H1 (cell line): ENCODE data around the gene GLRX3. TPM values are rescaled to one million over a fixed set of nuclear protein-coding genes. Genes with fewer than 3 reads are reported as not detected.

Experiments
- CTCF ChIA-PET: fragments of 300-600 bp; sonication (Branson Sonifier 250); formaldehyde crosslinking; loops from one replicate; lab custom pipeline; 2021; ENCODE audit not compliant: partially characterized antibody; lab: Charles Lee
- POLR2A ChIA-PET: fragments of 300-600 bp; sonication (Branson Sonifier 250); formaldehyde crosslinking; loops from one replicate; lab custom pipeline; 2021; ENCODE audit warnings: inconsistent platforms; ENCODE audit not compliant: partially characterized antibody; lab: Charles Lee
- DNase-seq, 2 experiments: peaks; one replicate each; pipeline versions ENCODE4 v3.0.0 to v3.0.0-alpha.2; 2010 to 2022; ENCODE audit warnings: low spot score in 2 of 2, low read depth in 1 of 2, mixed read lengths in 1 of 2
- FAIRE-seq: peaks from 2 replicates; lab custom pipeline; 2011; peaks lifted over from hg19 to GRCh38; lab: Jason Lieb, UNC
- H2AFZ ChIP-seq: 2 replicates; pipeline ENCODE4 v1.8.1; 2012; ENCODE audit warnings: low read length, inconsistent platforms
- H2AK5ac ChIP-seq: 2 replicates; pipeline ENCODE4 v1.6.1; 2013; ENCODE audit warnings: low read depth, low read length
- H2BK120ac ChIP-seq: replicated peaks from 2 replicates; pipeline ENCODE3; 2013; ENCODE audit warnings: low read depth, low read length, inconsistent platforms
- H2BK12ac ChIP-seq: 2 replicates; pipeline ENCODE4 v1.6.1; 2013; ENCODE audit warnings: low read depth, low read length
- H2BK15ac ChIP-seq: 2 replicates; pipeline ENCODE4 v1.6.1; 2013; ENCODE audit warnings: low read length
- H2BK20ac ChIP-seq: 2 replicates; pipeline ENCODE4 v1.6.1; 2013; ENCODE audit warnings: low read length
- H2BK5ac ChIP-seq: 2 replicates; pipeline ENCODE4 v1.6.1; 2013; ENCODE audit warnings: low read depth, low read length
- H3K14ac ChIP-seq: 2 replicates; pipeline ENCODE4 v1.6.1; 2013; ENCODE audit warnings: inconsistent platforms; ENCODE audit not compliant: insufficient read length
- H3K18ac ChIP-seq: 2 replicates; pipeline ENCODE4 v1.6.1; 2013; ENCODE audit warnings: low read length; ENCODE audit errors: extremely low read depth
- H3K23ac ChIP-seq: 2 replicates; pipeline ENCODE4 v1.6.1; 2013; ENCODE audit warnings: inconsistent platforms; ENCODE audit not compliant: insufficient read length
- H3K23me2 ChIP-seq: 2 replicates; pipeline ENCODE4 v1.6.1; 2013; ENCODE audit warnings: low read depth, low read length
- H3K27ac ChIP-seq: 2 replicates; pipeline ENCODE4 v1.6.1; 2011; ENCODE audit warnings: low read depth, low read length, inconsistent platforms
- H3K27me3 ChIP-seq, 4 experiments: replicated peaks in 1 of 4; 1 replicate in 1 of 4; 2 replicates in 3 of 4; pipeline versions ENCODE4 v1.6.1 to v1.8.1; 2011 to 2013; ENCODE audit warnings: low read length in 3 of 4, mild to moderate bottlenecking in 3 of 4, inconsistent platforms in 2 of 4, mixed read lengths in 2 of 4, moderate library complexity in 1 of 4; ENCODE audit not compliant: control insufficient read depth in 3 of 4, insufficient read depth in 3 of 4; ENCODE audit errors: extremely low read depth in 1 of 4
- H3K36me3 ChIP-seq, 4 experiments: 2 replicates each; pipeline versions ENCODE4 v1.6.1 to v1.8.1; 2011 to 2013; ENCODE audit warnings: mild to moderate bottlenecking in 4 of 4, low read length in 3 of 4, moderate library complexity in 2 of 4, control low read depth in 1 of 4, inconsistent platforms in 1 of 4; ENCODE audit not compliant: insufficient read depth in 4 of 4, control insufficient read depth in 2 of 4
- H3K4ac ChIP-seq: replicated peaks from 2 replicates; pipeline ENCODE3; 2013; ENCODE audit warnings: low read length, low read depth, mixed read lengths, inconsistent platforms; ENCODE audit not compliant: insufficient read length
- H3K4me1 ChIP-seq, 4 experiments: replicated peaks in 1 of 4; 1 replicate in 1 of 4; 2 replicates in 3 of 4; pipeline versions ENCODE4 v1.6.1 to v1.8.1; 2011 to 2013; ENCODE audit warnings: low read length in 3 of 4, inconsistent platforms in 2 of 4, mixed read lengths in 1 of 4; ENCODE audit not compliant: insufficient read depth in 4 of 4, control insufficient read depth in 3 of 4
- H3K4me2 ChIP-seq, 2 experiments: 2 replicates each; pipeline versions ENCODE4 v1.6.1 to v1.8.1; 2011 to 2013; ENCODE audit warnings: low read depth in 2 of 2, low read length in 2 of 2, control low read depth in 1 of 2, inconsistent platforms in 1 of 2, mild to moderate bottlenecking in 1 of 2; ENCODE audit not compliant: insufficient read depth in 1 of 2
- H3K4me3 ChIP-seq, 4 experiments: fragments of 200-600, 300-600 bp in 1 of 4; sonication (generic), shearing (Covaris generic), sonication (Bioruptor Twin) in 1 of 4; 2 replicates each; pipeline versions ENCODE4 v1.5.1 to v1.8.1; 2011 to 2016; ENCODE audit warnings: low read length in 4 of 4, low read depth in 3 of 4, control low read depth in 2 of 4, inconsistent platforms in 2 of 4, mild to moderate bottlenecking in 2 of 4, mixed read lengths in 1 of 4, moderate library complexity in 1 of 4; ENCODE audit not compliant: insufficient read depth in 2 of 4; ENCODE audit errors: extremely low read depth in 1 of 4
- H3K56ac ChIP-seq: replicated peaks from 2 replicates; pipeline ENCODE3; 2013; ENCODE audit warnings: low read depth, mild to moderate bottlenecking, mixed read lengths, low read length, inconsistent platforms; ENCODE audit not compliant: insufficient read length
- H3K79me1 ChIP-seq: 2 replicates; pipeline ENCODE4 v1.6.1; 2013; ENCODE audit warnings: low read depth, low read length, control low read depth
- H3K79me2 ChIP-seq, 2 experiments: 2 replicates each; pipeline versions ENCODE4 v1.6.1 to v1.8.1; 2012 to 2013; ENCODE audit warnings: low read length in 2 of 2, mild to moderate bottlenecking in 2 of 2, inconsistent platforms in 1 of 2; ENCODE audit not compliant: insufficient read depth in 2 of 2, control insufficient read depth in 1 of 2
- H3K9ac ChIP-seq, 4 experiments: replicated peaks in 1 of 4; 1 replicate in 1 of 4; 2 replicates in 3 of 4; pipeline versions ENCODE4 v1.6.1 to v1.8.1; 2011 to 2013; ENCODE audit warnings: low read depth in 3 of 4, low read length in 3 of 4, control low read depth in 2 of 4, mild to moderate bottlenecking in 2 of 4, moderate library complexity in 2 of 4, inconsistent platforms in 1 of 4; ENCODE audit errors: extremely low read depth in 1 of 4
- H3K9me3 ChIP-seq, 2 experiments: 2 replicates each; pipeline versions ENCODE4 v1.6.1 to v1.8.1; 2012 to 2013; ENCODE audit warnings: mild to moderate bottlenecking in 2 of 2, moderate library complexity in 2 of 2, control low read depth in 1 of 2, inconsistent platforms in 1 of 2, low read depth in 1 of 2, low read length in 1 of 2, mixed read lengths in 1 of 2; ENCODE audit not compliant: insufficient read depth in 2 of 2
- H4K20me1 ChIP-seq, 2 experiments: replicated peaks in 1 of 2; 2 replicates each; pipeline versions ENCODE3 to v1.8.1; 2011 to 2013; ENCODE audit warnings: inconsistent platforms in 2 of 2, low read length in 2 of 2, mild to moderate bottlenecking in 1 of 2; ENCODE audit not compliant: insufficient read depth in 2 of 2, control insufficient read depth in 1 of 2
- H4K5ac ChIP-seq: 2 replicates; pipeline ENCODE4 v1.6.1; 2013; ENCODE audit warnings: low read length, low read depth, mixed read lengths, inconsistent platforms; ENCODE audit not compliant: insufficient read length
- H4K8ac ChIP-seq: 2 replicates; pipeline ENCODE4 v1.8.0; 2013; ENCODE audit warnings: mild to moderate bottlenecking, moderate library complexity, low read length, inconsistent platforms; ENCODE audit not compliant: insufficient read depth; ENCODE audit errors: extremely low read depth
- H4K91ac ChIP-seq: replicated peaks from 2 replicates; pipeline ENCODE3; 2013; ENCODE audit warnings: low read length, mixed read lengths, inconsistent platforms; ENCODE audit not compliant: insufficient read length
- CBX5 ChIP-seq: fragments of 300-800, 300-1000 bp; sonication (generic); IDR thresholded peaks from 2 replicates; pipeline ENCODE4 v1.7.1; 2016; ENCODE audit warnings: antibody characterized with exemption, low read length, low read depth
- CBX8 ChIP-seq: fragments of 300-800, 300-1000 bp; sonication (generic); IDR thresholded peaks from 2 replicates; pipeline ENCODE4 v1.7.1; 2016; ENCODE audit warnings: low read depth, low read length, borderline replicate concordance
- FOSL1 ChIP-seq: IDR thresholded peaks from 2 replicates; pipeline ENCODE4 v1.6.1; 2011; ENCODE audit warnings: mild to moderate bottlenecking, low read depth, low read length, moderate library complexity; ENCODE audit not compliant: insufficient read depth
- HDAC2 ChIP-seq, 2 experiments: fragments of 300-600 bp in 1 of 2; sonication (generic) in 1 of 2; IDR thresholded peaks; 2 replicates each; pipeline ENCODE4 v1.6.1; 2011 to 2012; ENCODE audit warnings: low read depth in 2 of 2, low read length in 2 of 2, mild to moderate bottlenecking in 2 of 2, moderate library complexity in 2 of 2, borderline replicate concordance in 1 of 2, inconsistent platforms in 1 of 2
- KDM5A ChIP-seq: fragments of 200-600 bp; IDR thresholded peaks from 2 replicates; pipeline ENCODE4 v1.7.1; 2012; ENCODE audit warnings: mild to moderate bottlenecking, low read length, inconsistent platforms, mixed read lengths
- POLR2A ChIP-seq, 2 experiments: IDR thresholded peaks; 1 replicate in 1 of 2; 2 replicates in 1 of 2; pipeline ENCODE4 v1.6.1; 2011; ENCODE audit warnings: low read depth in 2 of 2, low read length in 2 of 2, mild to moderate bottlenecking in 2 of 2; ENCODE audit errors: control extremely low read depth in 1 of 2
- POU5F1 ChIP-seq: IDR thresholded peaks from 2 replicates; pipeline ENCODE4 v1.6.1; 2011; ENCODE audit warnings: low read depth, mild to moderate bottlenecking, low read length, moderate library complexity
- RFX5 ChIP-seq: IDR thresholded peaks from 2 replicates; pipeline ENCODE4 v1.6.1; 2011; ENCODE audit warnings: low read depth, low read length, improper control_type of control experiment, borderline replicate concordance
- SAP30 ChIP-seq: fragments of 300-600 bp; sonication (generic); IDR thresholded peaks from 2 replicates; pipeline ENCODE4 v1.7.1; 2012; ENCODE audit warnings: low read length, moderate library complexity, mild to moderate bottlenecking, inconsistent platforms; ENCODE audit not compliant: insufficient read depth, insufficient replicate concordance
- WGBS, 2 experiments: shearing (Covaris generic) in 1 of 2; methylation state at CpG; one replicate each; pipeline versions ENCODE4 v1.1.6 to v1.1.7; 2013 to 2015; ENCODE audit warnings: low lambda C conversion rate in 2 of 2, mixed read lengths in 2 of 2, inconsistent platforms in 1 of 2, low coverage in 1 of 2, missing lambda C conversion rate in 1 of 2; ENCODE audit not compliant: insufficient replicate concordance in 2 of 2, insufficient coverage in 1 of 2, insufficient read length in 1 of 2; ENCODE audit errors: extremely low coverage in 1 of 2, missing lambda C conversion rate in 1 of 2; 5-methylcytosine and 5-hydroxymethylcytosine counted together
- polyA plus RNA-seq, 7 experiments: library from polyadenylated mRNA; depleted of rRNA in 3 of 7; stranded (reverse) in 5 of 7; unstranded in 2 of 7; fragments of >200 nt in 5 of 7; fragments of 200-250 nt in 2 of 7; gene quantifications; 1 replicate in 5 of 7; 2 replicates in 1 of 7; 4 replicates in 1 of 7; pipeline versions ENCODE4 v1.2.1 to v1.2.3, GENCODE V29; 2011 to 2013; ENCODE audit warnings: missing spikeins in 2 of 7, mixed read lengths in 2 of 7
- total RNA-seq: library from RNA; stranded (reverse); fragmentation: NEBNext Ultra II Directional; extraction: Animal tissue kit (Norgen Biotek cat#: 25700); gene quantifications from 2 replicates; pipeline ENCODE4 v1.2.1, GENCODE V29; 2021
- TF ChIP-seq, protein P1 (sequence below): IDR thresholded peaks from 2 replicates; pipeline ENCODE4 v1.6.1; 2011; ENCODE audit warnings: low read depth, mild to moderate bottlenecking, low read length; ENCODE audit not compliant: insufficient read depth

Gene GLRX3
- total and polyA plus RNA-seq, 2 of the 8 experiments (the other 6 are each of a cell fraction or from before 2014, with no cell fraction given), result 59.9 to 157 TPM

DNA sequence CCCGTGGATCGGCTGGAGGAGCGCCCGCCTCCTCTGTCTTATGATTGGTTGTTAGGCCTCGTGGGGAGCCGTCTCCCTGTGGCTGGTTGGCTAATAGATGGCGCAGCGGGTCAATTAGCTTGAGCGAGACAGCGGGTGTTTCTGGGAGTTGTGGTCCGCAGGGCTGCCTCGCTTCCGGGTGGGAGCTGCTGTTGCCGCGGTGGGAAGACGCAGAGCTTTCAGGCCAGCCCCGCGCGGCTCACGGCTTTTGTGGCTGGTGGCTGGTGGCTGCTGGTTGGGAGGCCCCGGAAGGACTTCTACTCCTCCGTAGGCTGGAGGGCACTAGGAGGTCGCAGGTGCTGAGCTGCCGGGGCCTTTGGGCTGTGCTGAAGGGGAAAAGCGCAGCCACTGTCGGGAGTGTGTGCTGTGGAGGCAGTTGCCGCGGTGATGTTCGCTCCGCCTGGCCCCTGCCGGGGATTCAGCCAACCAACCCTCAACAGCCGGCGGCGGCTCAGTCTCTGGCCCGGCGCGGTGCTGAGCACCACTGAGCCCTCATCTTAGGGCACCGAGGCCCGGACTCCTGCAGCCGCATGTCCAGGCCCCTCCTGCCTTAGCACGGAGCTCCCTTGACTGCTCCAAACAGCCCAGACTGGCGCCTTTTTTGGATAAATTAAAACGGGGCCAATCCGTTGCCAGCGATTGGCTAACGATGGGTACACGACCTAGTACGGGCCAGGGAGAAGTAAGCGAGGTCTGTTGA lies 24.9 kb upstream of the GLRX3 start:
- H3K23me2 ChIP-seq, result peaks cover 7% of the 10 kb centered on the region
- peak overlapping the region; percentile 84 to 99 for H3K4me2 ChIP-seq
- peaks cover 0 to 7% of the 10 kb centered on the region in 2 experiments; a peak in 1 of 4 replicates for H3K79me2 ChIP-seq
- FAIRE-seq, result no peak
- H3K79me1 ChIP-seq, result peaks cover 4% of the 10 kb centered on the region; the same call in 1 of the 2 replicates
- H2AFZ ChIP-seq, result peak overlapping the region; percentile 96
- peaks cover 0 to 10% (median 1%) of the 10 kb centered on the region in 4 experiments; a peak in 5 of 7 replicates for H3K4me1 ChIP-seq
- H3K9ac ChIP-seq, result peak overlapping the region in 3 of 4 experiments; percentile 62 to 66 (median 63); a peak in 5 of 7 replicates
- ChIA-PET POLR2A (interaction anchor here (0.7 to 3.2 kb wide), 7 partner anchors 10 to 145 kb away, joined by 3 to 28 read pairs (median 5); partner anchors contain the start of gene GLRX3), CTCF (interaction anchor here (0.9 to 3.3 kb wide), 9 partner anchors 10 to 127 kb away, joined by 3 to 31 read pairs (median 6); no protein-coding TSS in a partner anchor)
- no peak overlapping the region for H3K23ac ChIP-seq
- no peak overlapping the region for H2BK12ac ChIP-seq
- DNase-seq, result peak; percentile 90
- H2BK20ac ChIP-seq, result no peak overlapping the region
- peak overlapping the region; percentile 24; the same call in 1 of the 2 replicates for H3K27ac ChIP-seq
- peak overlapping the region; percentile 63 to 89 (median 80) for H3K4me3 ChIP-seq
- H3K18ac ChIP-seq, result peak overlapping the region; percentile 75
- no peak overlapping the region for H2AK5ac ChIP-seq
- H4K8ac ChIP-seq, result peak overlapping the region; percentile 77
- H3K4ac ChIP-seq, result no peak overlapping the region
- peak overlapping the region; percentile 70 for H4K5ac ChIP-seq
- no peak overlapping the region for H4K91ac ChIP-seq
- no peak overlapping the region for H2BK15ac ChIP-seq
- H3K9me3 ChIP-seq, result peaks cover 0 to 5% of the 10 kb centered on the region in 2 experiments; a peak in 1 of 4 replicates
- H3K56ac ChIP-seq, result no peak overlapping the region
- H2BK5ac ChIP-seq, result peak overlapping the region; percentile 62; the same call in 1 of the 2 replicates
- H3K27me3 ChIP-seq, result no peaks in the 10 kb centered on the region; a peak in 2 of 7 replicates
- no peaks in the 10 kb centered on the region for H3K36me3 ChIP-seq
- H4K20me1 ChIP-seq, result peaks cover 0 to 8% of the 10 kb centered on the region in 2 experiments
- no peak overlapping the region for H3K14ac ChIP-seq
- 4% methylated on average over 49 of the region's 49 CpGs; no CpG with 5 or more reads in 1 of the 2 experiments for WGBS, 2 experiments
- no peak overlapping the region for H2BK120ac ChIP-seq
- no peak for TF ChIP-seq RFX5
- TF ChIP-seq CBX8, result no peak
- TF ChIP-seq FOSL1, result no peak
- peak; percentile 44 to 61; a peak in 2 of 3 replicates for TF ChIP-seq POLR2A (IDR thresholded peaks at IDR 0.05; ENCODE audit: control extremely low read depth in 1 of 2, low read depth in 2 of 2, low read length in 2 of 2)
- no peak for TF ChIP-seq POU5F1
- TF ChIP-seq, protein P1, sequence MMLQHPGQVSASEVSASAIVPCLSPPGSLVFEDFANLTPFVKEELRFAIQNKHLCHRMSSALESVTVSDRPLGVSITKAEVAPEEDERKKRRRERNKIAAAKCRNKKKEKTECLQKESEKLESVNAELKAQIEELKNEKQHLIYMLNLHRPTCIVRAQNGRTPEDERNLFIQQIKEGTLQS, result no peak
- TF ChIP-seq HDAC2 (IDR thresholded peaks at IDR 0.05; ENCODE audit: borderline replicate concordance in 1 of 2, low read depth in 2 of 2, low read length in 2 of 2), result 0 out of 4 replicates have a peak, but pooled peaks of 1 of the 2 experiments have one; percentile 75
- peak; percentile 71 for TF ChIP-seq SAP30
- TF ChIP-seq KDM5A, result no peak
- TF ChIP-seq CBX5, result no peak
